Measurements from ENCODE around the gene ARHGEF39.

ARHGEF39 gene

DNA sequence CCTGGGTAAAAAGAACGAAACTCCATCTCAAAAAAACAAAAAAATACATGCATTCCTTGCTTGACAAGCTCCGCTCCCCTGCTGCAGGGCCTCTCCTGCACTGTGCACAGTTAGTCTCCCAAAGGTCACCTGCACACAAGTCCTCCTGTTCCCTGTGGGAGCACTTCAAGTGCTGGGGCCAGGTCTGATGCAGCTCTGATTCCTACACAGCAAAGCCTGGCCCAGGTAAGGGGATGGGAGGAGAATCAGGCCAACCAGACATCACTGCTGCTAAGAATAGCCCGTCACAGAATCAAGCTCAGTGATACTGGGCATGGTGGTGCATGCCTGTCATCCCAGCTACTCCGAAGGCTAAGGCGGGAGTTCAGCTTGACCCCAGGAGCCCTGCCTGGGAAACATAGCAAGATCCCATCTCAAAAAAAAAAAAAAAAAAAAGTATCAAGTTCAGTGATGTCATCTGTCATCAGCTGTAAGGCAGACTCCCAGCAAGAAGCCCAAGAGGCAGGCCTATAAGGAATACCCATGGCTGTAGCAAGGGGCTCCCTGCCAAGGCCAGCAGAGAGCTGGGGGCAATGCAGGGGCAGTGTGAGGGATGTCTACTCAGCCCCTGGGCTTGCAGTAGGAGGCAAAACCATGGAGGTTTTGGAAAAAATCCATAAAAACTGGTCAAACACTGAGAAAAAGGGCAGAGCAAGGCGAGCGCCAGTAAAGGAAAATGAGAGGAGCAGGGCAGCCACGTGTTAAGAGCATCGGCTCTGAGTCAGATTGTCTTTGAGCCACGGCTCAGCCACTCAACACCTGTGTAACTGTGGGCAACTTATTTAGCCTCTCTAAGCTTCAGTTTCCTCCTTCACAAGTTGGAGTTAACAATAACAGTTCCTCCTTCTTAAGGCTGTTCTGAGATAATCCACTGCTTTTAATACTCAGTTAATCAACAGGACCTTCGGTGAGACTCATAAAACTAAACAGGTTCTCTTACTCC is 21.5 kb upstream of the ARHGEF39 start:
- DNase-seq (ENCODE audit: low read depth): no peak
- peak overlapping the region; percentile 81 for H3K4me3 ChIP-seq (ENCODE audit: low read length)
- TF ChIP-seq, protein P1, sequence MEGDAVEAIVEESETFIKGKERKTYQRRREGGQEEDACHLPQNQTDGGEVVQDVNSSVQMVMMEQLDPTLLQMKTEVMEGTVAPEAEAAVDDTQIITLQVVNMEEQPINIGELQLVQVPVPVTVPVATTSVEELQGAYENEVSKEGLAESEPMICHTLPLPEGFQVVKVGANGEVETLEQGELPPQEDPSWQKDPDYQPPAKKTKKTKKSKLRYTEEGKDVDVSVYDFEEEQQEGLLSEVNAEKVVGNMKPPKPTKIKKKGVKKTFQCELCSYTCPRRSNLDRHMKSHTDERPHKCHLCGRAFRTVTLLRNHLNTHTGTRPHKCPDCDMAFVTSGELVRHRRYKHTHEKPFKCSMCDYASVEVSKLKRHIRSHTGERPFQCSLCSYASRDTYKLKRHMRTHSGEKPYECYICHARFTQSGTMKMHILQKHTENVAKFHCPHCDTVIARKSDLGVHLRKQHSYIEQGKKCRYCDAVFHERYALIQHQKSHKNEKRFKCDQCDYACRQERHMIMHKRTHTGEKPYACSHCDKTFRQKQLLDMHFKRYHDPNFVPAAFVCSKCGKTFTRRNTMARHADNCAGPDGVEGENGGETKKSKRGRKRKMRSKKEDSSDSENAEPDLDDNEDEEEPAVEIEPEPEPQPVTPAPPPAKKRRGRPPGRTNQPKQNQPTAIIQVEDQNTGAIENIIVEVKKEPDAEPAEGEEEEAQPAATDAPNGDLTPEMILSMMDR (conservative IDR thresholded peaks at IDR 0.05; ENCODE audit: low read depth, low read length): no peak

DNA sequence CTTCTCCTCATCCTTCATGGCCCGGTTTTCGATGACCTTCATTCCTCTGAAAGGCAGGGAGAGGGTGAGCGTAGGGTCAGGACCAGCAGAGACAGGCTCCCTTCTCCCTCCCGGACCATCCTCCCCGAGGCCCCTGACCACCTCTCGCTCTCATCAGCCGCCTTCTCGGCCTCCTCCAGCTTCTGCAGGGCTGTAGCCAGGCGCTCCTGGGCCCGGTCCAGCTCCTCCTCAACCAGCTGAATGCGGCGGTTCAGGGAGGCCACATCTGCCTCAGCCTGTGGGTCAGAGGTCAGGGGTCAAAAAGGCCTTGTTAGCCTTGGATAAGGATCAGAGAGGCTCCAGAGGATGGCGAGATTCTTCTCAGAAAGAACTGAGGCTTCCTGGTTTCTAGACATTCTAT is 20.5 kb upstream of the ARHGEF39 start:
- no peak overlapping the region for H3K4me3 ChIP-seq (ENCODE audit: low read length)
- DNase-seq (ENCODE audit: low read depth): no peak
- TF ChIP-seq, protein P1 (conservative IDR thresholded peaks at IDR 0.05; ENCODE audit: low read depth, low read length): no peak

DNA sequence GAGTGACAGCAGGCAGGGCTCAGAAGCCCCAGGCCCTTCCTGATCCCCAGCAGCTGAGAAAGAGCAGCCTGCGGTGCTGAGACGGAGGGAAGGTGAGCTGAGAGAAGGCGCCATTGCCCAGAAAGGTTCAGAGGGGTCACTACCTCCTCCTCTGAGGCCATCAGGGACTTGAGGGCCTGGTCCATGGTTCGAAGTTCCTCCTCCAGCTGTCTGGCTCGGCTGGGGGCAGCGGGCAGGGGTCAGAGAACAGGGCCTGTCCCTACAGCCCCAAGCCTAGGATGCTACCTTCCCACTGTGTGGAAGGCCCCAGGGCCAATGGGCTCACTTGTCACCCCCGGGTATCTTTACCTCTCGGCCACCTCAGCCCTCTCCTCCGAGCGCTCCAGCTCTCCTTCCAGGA is 19.9 kb upstream of the ARHGEF39 start:
- DNase-seq (ENCODE audit: low read depth): no peak
- H3K4me3 ChIP-seq (ENCODE audit: low read length): no peak overlapping the region
- TF ChIP-seq, protein P1 (conservative IDR thresholded peaks at IDR 0.05; ENCODE audit: low read depth, low read length): no peak

DNA sequence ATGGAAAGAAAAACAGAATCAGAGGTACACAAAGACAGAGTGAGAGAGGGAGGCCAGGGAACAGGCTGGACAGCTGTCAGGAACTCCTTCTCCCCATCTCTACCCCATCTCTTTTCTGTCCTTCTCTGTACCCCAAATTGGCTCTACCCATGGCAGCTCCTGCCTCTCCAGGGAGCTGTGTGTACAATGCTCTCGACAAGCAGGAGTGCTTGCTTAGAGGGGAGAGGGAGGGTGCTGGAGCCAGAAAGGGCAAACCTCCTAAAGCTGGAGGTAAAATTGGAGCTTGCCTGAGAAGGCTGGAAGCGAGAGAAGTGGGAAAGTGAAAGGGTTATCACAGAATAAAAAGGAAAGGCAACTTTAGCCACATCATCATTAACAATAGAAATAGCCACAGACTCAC is 18.3 kb upstream of the ARHGEF39 start:
- H3K4me3 ChIP-seq (ENCODE audit: low read length): no peak overlapping the region
- TF ChIP-seq, protein P1 (conservative IDR thresholded peaks at IDR 0.05; ENCODE audit: low read depth, low read length): no peak
- DNase-seq (ENCODE audit: low read depth): no peak

DNA sequence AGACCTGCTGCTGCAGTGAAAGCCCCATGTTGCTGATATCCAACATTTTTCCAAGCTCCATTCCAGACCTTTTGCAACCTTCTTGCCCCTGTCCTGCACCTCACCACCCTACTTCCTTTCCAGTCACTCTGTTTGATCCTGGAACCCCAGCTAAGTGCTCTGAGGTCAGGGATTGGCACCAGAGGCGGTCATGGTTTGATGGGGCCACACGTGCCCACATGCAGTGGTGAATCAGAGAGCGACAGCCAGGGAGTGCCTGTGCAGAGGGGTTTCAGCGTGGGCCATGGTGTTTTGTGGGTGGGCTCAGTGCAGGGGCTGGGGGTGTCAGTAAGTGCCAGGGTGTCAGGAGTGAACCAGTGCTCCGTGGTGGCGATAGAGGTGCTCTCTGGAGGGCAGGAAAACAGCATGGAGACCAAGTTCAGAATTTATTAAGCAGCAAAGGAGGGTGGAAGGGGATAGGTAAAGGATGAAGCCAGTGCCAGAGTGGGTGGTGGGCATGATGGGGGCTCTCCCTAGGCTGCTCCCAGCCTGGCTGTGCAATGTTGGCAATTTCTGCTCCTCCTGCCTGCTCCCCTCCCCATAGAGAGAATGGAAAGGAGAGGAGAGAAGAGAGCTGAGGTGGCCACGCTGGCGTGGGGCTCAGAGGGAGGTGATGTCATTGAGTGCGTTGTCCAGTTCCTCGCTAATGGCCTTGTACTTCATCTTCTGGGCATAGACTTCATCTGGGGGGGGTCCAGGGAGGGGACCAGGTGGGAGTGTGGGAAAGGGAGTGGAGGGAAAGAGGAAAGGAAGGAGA is 17.7 kb upstream of the ARHGEF39 start:
- DNase-seq (ENCODE audit: low read depth): no peak
- no peak overlapping the region for H3K4me3 ChIP-seq (ENCODE audit: low read length)
- TF ChIP-seq, protein P1 (conservative IDR thresholded peaks at IDR 0.05; ENCODE audit: low read depth, low read length): no peak

DNA sequence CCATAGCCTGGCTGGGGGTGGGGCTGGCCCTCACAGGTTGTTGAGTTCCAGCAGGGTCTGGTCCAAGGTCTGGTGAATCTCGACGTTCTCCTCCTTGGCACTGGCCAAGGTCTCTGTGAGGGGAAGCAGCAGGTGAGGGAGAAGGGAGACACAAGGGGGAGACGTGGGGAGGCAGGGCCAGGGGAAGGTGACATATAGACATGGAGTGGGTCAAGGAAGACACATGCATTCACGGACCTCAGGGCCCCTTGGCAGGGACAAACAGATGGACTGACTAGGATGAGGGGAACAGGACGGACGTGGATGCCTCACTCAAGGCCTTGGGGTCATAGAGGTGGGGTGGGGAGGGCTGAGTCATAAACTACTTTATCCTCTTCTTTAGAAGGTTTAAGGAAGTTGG is 17.1 kb upstream of the ARHGEF39 start:
- TF ChIP-seq, protein P1 (conservative IDR thresholded peaks at IDR 0.05; ENCODE audit: low read depth, low read length): no peak
- no peak overlapping the region for H3K4me3 ChIP-seq (ENCODE audit: low read length)
- no peak for DNase-seq (ENCODE audit: low read depth)
